OCI-LY7 (cell line): ENCODE measurements around the gene FLT3.

Experiments used
- CTCF ChIP-seq: fragments of 200-600 bp; sonication (generic); conservative IDR thresholded peaks from 2 replicates; pipeline ENCODE4 v1.5.1; 2014; ENCODE audit warnings: mild to moderate bottlenecking, antibody characterized with exemption, low read length, moderate library complexity, mixed read lengths
- EZH2phosphoT487 ChIP-seq: fragments of 200-600 bp; sonication (generic); IDR thresholded peaks from 2 replicates; pipeline ENCODE4 v1.6.1; 2018; ENCODE audit warnings: low read depth, borderline replicate concordance, mild to moderate bottlenecking, mixed run types, antibody characterized with exemption, low read length, moderate library complexity, mixed read lengths

GRCh38 chr13:27953676-27954405 lies 146.5 kb downstream of the FLT3 start:
- peak; percentile 53 for TF ChIP-seq CTCF
- no peak for TF ChIP-seq EZH2phosphoT487
